GM19395 (cell line): ENCODE results near the gene PMFBP1.
A peak's percentile ranks its signal among the peaks of the same experiment; 100 is the strongest.

Experiments
- ATAC-seq: cut with Tn5 transposase; IDR thresholded peaks from one replicate; pipeline ENCODE4 v1.9.1; 2021; ENCODE audit warnings: mild to moderate bottlenecking, moderate library complexity; ENCODE audit not compliant: unreplicated experiment

Gene PMFBP1

GRCh38 chr16:72131036-72131435, 40.9 kb downstream of the PMFBP1 start:
- no peak for ATAC-seq

- ATAC-seq = no peak
Measured at GRCh38 chr16:72129976-72130656, 41.8 kb downstream of the PMFBP1 start.

- ATAC-seq = no peak
Measured at GRCh38 chr16:72128701-72129100, 43.3 kb downstream of the PMFBP1 start.

GRCh38 chr16:72126429-72126765, 45.6 kb downstream of the PMFBP1 start:
- ATAC-seq = no peak

- ATAC-seq = no peak
Measured at GRCh38 chr16:72125635-72126428, 46.1 kb downstream of the PMFBP1 start.

- peak; percentile 80 for ATAC-seq
Measured at GRCh38 chr16:72124761-72125634, 47.0 kb downstream of the PMFBP1 start.

GRCh38 chr16:72124148-72124547, 47.8 kb downstream of the PMFBP1 start:
- ATAC-seq = no peak

- no peak for ATAC-seq
Measured at GRCh38 chr16:72123426-72123825, 48.5 kb downstream of the PMFBP1 start.

- no peak for ATAC-seq
Measured at GRCh38 chr16:72122916-72123315, 49.0 kb downstream of the PMFBP1 start.

- no peak for ATAC-seq
Measured at GRCh38 chr16:72122308-72122707, 49.6 kb downstream of the PMFBP1 start.

GRCh38 chr16:72120026-72120425, 51.9 kb downstream of the PMFBP1 start:
- no peak for ATAC-seq

- no peak for ATAC-seq
Measured at GRCh38 chr16:72113616-72113945, 58.4 kb downstream of the PMFBP1 start.

GRCh38 chr16:72112906-72113615, 58.9 kb downstream of the PMFBP1 start:
- ATAC-seq = no peak

- no peak for ATAC-seq
Measured at GRCh38 chr16:72112452-72112792, 59.5 kb downstream of the PMFBP1 start.

- no peak for ATAC-seq
Measured at GRCh38 chr16:72111657-72112451, 60.1 kb downstream of the PMFBP1 start.

- ATAC-seq = no peak
Measured at GRCh38 chr16:72110662-72111615, 61.0 kb downstream of the PMFBP1 start.

- ATAC-seq = no peak
Measured at GRCh38 chr16:72109966-72110530, 61.9 kb downstream of the PMFBP1 start.

GRCh38 chr16:72109300-72109699, 62.7 kb downstream of the PMFBP1 start:
- no peak for ATAC-seq
